K562 (cell line): ENCODE measurements around the gene DAB2IP. TPM values are rescaled to one million over a fixed set of nuclear protein-coding genes. Genes with fewer than 3 reads are reported as not detected.

Source experiments
- ATAC-seq: fragments of 200-7000 bp; cut with Tn5 transposase; 3 replicates; pipeline ENCODE4 v1.9.1; 2020; ENCODE audit warnings: moderate library complexity
- BruUV-seq: library from RNA; stranded (reverse); fragments of 400-500 nt; replicated peaks from 2 replicates; lab custom pipeline; 2021; lab: Mats Ljungman, UMichigan
- CTCF ChIA-PET: fragments of 300-600 bp; formaldehyde crosslinking; extraction: SDS; loops from one replicate; lab custom pipeline; 2021; ENCODE audit warnings: low intra/inter-chr PET ratio; lab: Yijun Ruan, JAX
- POLR2A ChIA-PET: fragments of 300-600, 350-650 bp; sonication (Branson Sonifier 250); formaldehyde crosslinking; extraction: SDS; loops from one replicate; lab custom pipeline; 2021; ENCODE audit warnings: antibody characterized with exemption, inconsistent platforms; lab: Yijun Ruan, JAX
- DNase-seq, 4 experiments: peaks; one replicate each; pipeline versions ENCODE4 v3.0.0 to v3.0.0-alpha.2; 2011 to 2018; ENCODE audit warnings: low spot score in 3 of 4, mixed read lengths in 3 of 4; ENCODE audit errors: extremely low read depth in 1 of 4
- FAIRE-seq: peaks from 2 replicates; lab custom pipeline; 2011; peaks lifted over from hg19 to GRCh38; lab: Jason Lieb, UNC
- H2AFZ ChIP-seq: 2 replicates; pipeline ENCODE4 v1.6.0; 2011; ENCODE audit warnings: low read depth, low read length, control low read depth, inconsistent platforms
- H3K27ac ChIP-seq: fragments of 200-600 bp; 3 replicates; pipeline ENCODE4 v1.8.0; 2011; ENCODE audit warnings: low read depth, mild to moderate bottlenecking, control low read depth, inconsistent platforms, low read length, moderate library complexity, mixed read lengths; ENCODE audit errors: extremely low read depth
- H3K27me3 ChIP-seq, 2 experiments: fragments of 300-600 bp in 1 of 2; 2 replicates in 1 of 2; 3 replicates in 1 of 2; pipeline versions ENCODE4 v1.6.0 to v1.8.0; 2011; ENCODE audit warnings: inconsistent platforms in 2 of 2, low read length in 2 of 2, mild to moderate bottlenecking in 1 of 2, mixed read lengths in 1 of 2, moderate library complexity in 1 of 2; ENCODE audit not compliant: control insufficient read depth in 2 of 2, insufficient read depth in 2 of 2
- H3K36me3 ChIP-seq: fragments of 300-600 bp; 3 replicates; pipeline ENCODE4 v1.8.0; 2011; ENCODE audit warnings: mild to moderate bottlenecking, low read length, inconsistent platforms; ENCODE audit not compliant: control insufficient read depth, insufficient read depth
- H3K4me1 ChIP-seq, 2 experiments: fragments of 200-600 bp in 1 of 2; replicated peaks in 1 of 2; 2 replicates in 1 of 2; 3 replicates in 1 of 2; pipeline versions ENCODE4 v1.5.1 to v1.8.0; 2011; ENCODE audit warnings: inconsistent platforms in 2 of 2, low read length in 2 of 2, mild to moderate bottlenecking in 1 of 2, mixed read lengths in 1 of 2, moderate library complexity in 1 of 2; ENCODE audit not compliant: control insufficient read depth in 2 of 2, insufficient read depth in 2 of 2
- H3K4me2 ChIP-seq: 2 replicates; pipeline ENCODE4 v1.6.1; 2011; ENCODE audit warnings: low read length, control low read depth, inconsistent platforms, mixed read lengths; ENCODE audit not compliant: insufficient read depth
- H3K4me3 ChIP-seq: fragments of 200-600 bp; sonication (generic), shearing (Covaris generic); 2 replicates; pipeline ENCODE4 v1.5.1; 2016; ENCODE audit warnings: control low read depth, inconsistent platforms
- H3K79me2 ChIP-seq: fragments of 200-600 bp; 3 replicates; pipeline ENCODE4 v1.8.0; 2011; ENCODE audit warnings: low read length, inconsistent platforms; ENCODE audit not compliant: control insufficient read depth, insufficient read depth
- H3K9ac ChIP-seq, 2 experiments: 2 replicates each; pipeline versions ENCODE4 v1.6.0 to v1.6.1; 2011; ENCODE audit warnings: low read depth in 2 of 2, low read length in 2 of 2, control low read depth in 1 of 2, inconsistent platforms in 1 of 2, mild to moderate bottlenecking in 1 of 2, mixed read lengths in 1 of 2; ENCODE audit not compliant: insufficient read depth in 1 of 2
- H3K9me1 ChIP-seq: one replicate; pipeline ENCODE4 v1.6.0; 2011; ENCODE audit warnings: inconsistent platforms, mild to moderate bottlenecking, low read length, moderate library complexity; ENCODE audit not compliant: control insufficient read depth, insufficient read depth
- H3K9me3 ChIP-seq: replicated peaks from 2 replicates; pipeline ENCODE4 v1.5.1; 2011; ENCODE audit warnings: low read depth, low read length, inconsistent platforms; ENCODE audit not compliant: control insufficient read depth, insufficient read depth
- H4K20me1 ChIP-seq: replicated peaks from 2 replicates; pipeline ENCODE4 v1.6.1; 2011; ENCODE audit warnings: low read length, inconsistent platforms, mixed read lengths; ENCODE audit not compliant: control insufficient read depth, insufficient read depth
- FOXP1 ChIP-seq: sonication (generic); formaldehyde crosslinking; IDR thresholded peaks from 2 replicates; pipeline ENCODE4 v1.8.0; 2022; ENCODE audit warnings: mild to moderate bottlenecking, missing genetic modification reagents
- HNRNPH1 ChIP-seq: fragments of 200-400 bp; formaldehyde crosslinking; optimal IDR thresholded peaks from 2 replicates; pipeline ENCODE3; 2017; ENCODE audit warnings: low read depth, mild to moderate bottlenecking, low read length, moderate library complexity
- KAT2B ChIP-seq: IDR thresholded peaks from one replicate; pipeline ENCODE4 v1.6.1; 2012; ENCODE audit warnings: low read depth, mild to moderate bottlenecking, control low read depth, inconsistent platforms, low read length, moderate library complexity
- ZBTB11 ChIP-seq, 3 experiments: fragments of 200-800 bp in 1 of 3; fragments of 250-450 bp in 1 of 3; fragments of 450-650 bp in 1 of 3; sonication (Bioruptor Pico) in 1 of 3; sonication (Bioruptor generic) in 1 of 3; formaldehyde crosslinking in 1 of 3; IDR thresholded peaks; 2 replicates each; pipeline versions ENCODE4 v1.6.1 to v1.8.0; 2016 to 2022; ENCODE audit warnings: mild to moderate bottlenecking in 2 of 3, missing genetic modification characterization in 2 of 3, missing compliant biosample characterization in 1 of 3, moderate library complexity in 1 of 3
- ZNF143 ChIP-seq: sonication (generic); formaldehyde crosslinking; IDR thresholded peaks from 2 replicates; pipeline ENCODE4 v1.9.0; 2022; ENCODE audit warnings: mild to moderate bottlenecking, missing genetic modification reagents
- ZNF395 ChIP-seq: fragments of 200-800 bp; sonication (Bioruptor generic); IDR thresholded peaks from 2 replicates; pipeline ENCODE4 v1.6.1; 2017; ENCODE audit warnings: missing genetic modification characterization, missing compliant biosample characterization
- WGBS: fragments of 100-300 bp; shearing (Covaris generic); methylation state at CpG from one replicate; pipeline ENCODE4 v1.1.6; 2016; ENCODE audit warnings: low coverage, mixed read lengths; ENCODE audit not compliant: insufficient coverage; ENCODE audit errors: missing lambda C conversion rate; 5-methylcytosine and 5-hydroxymethylcytosine counted together
- in situ Hi-C: fragments of 300-500 bp; cut with MboI; formaldehyde crosslinking; loops from 4 replicates; pipeline ENCODE4 v1.15.0; 2018; ENCODE audit warnings: inconsistent platforms, mixed read lengths
- intact Hi-C: fragments of 100-400 bp; cut with micrococcal nuclease; formaldehyde crosslinking; loops from 2 replicates; pipeline ENCODE4 v1.14.2; 2022
- polyA plus RNA-seq, 8 experiments: library from polyadenylated mRNA; depleted of rRNA in 4 of 8; stranded (reverse) in 5 of 8; unstranded in 3 of 8; fragments of >200 nt; fragmentation: Nextera tagmentation in 2 of 8; fragmentation: Illumina TruSeq in 1 of 8; extraction: Ambion mirVana in 2 of 8; extraction: Trizol in 1 of 8; gene quantifications; 2 replicates each; pipeline versions ENCODE4 v1.2.1 to v1.2.3, GENCODE V29; 2011 to 2014; ENCODE audit warnings: inconsistent platforms in 1 of 8, missing spikeins in 1 of 8
- total RNA-seq, 7 experiments: library from RNA; depleted of rRNA in 6 of 7; stranded (reverse); fragments of >200 nt in 6 of 7; fragmentation: Illumina TruSeq in 2 of 7; extraction: Trizol in 2 of 7; gene quantifications; 2 replicates each; pipeline versions ENCODE4 v1.2.1 to v1.2.3, GENCODE V29; 2011 to 2021; ENCODE audit warnings: low replicate concordance in 1 of 7
- TF ChIP-seq, protein P1 (sequence below), 2 experiments: fragments of 450-650 bp in 1 of 2; IDR thresholded peaks; 2 replicates each; pipeline ENCODE4 v1.6.1; 2011 to 2017; ENCODE audit warnings: low read depth in 2 of 2, antibody characterized with exemption in 1 of 2, borderline replicate concordance in 1 of 2, low read length in 1 of 2, mild to moderate bottlenecking in 1 of 2, mixed read lengths in 1 of 2; ENCODE audit not compliant: control insufficient read depth in 1 of 2

The DAB2IP gene
- total and polyA plus RNA-seq, 9 of the 15 experiments (the other 6 are each of a cell fraction or from before 2014, with no cell fraction given), result 0.04 to 0.31 (median 0.08) TPM; not detected in 5

GRCh38 chr9:121780177-121781040 is 129.0 kb downstream of the DAB2IP start:
- Histone ChIP-seq H3K4me3 (no peak overlapping the region), H3K4me1 (peaks cover 0 to 8% of the 10 kb centered on the region in 2 experiments; a peak in 1 of 5 replicates), H3K27ac (no peak overlapping the region), H2AFZ (no peak overlapping the region), H3K27me3 (peaks cover 22 to 73% of the 10 kb centered on the region in 2 experiments), H3K9me1 (no peaks in the 10 kb centered on the region), H3K4me2 (no peak overlapping the region), H3K9ac (no peak overlapping the region), H3K79me2 (no peaks in the 10 kb centered on the region), H3K36me3 (no peaks in the 10 kb centered on the region), H3K9me3 (no peaks in the 10 kb centered on the region), H4K20me1 (no peaks in the 10 kb centered on the region; the same call in 1 of the 2 replicates)
- CTCF ChIA-PET, result no interaction called here
- in situ Hi-C loops, result no loop called here
- DNase-seq (no peak), FAIRE-seq (no peak), ATAC-seq (no peak)
- POLR2A ChIA-PET, result interaction anchor here (0.6 kb wide), 1 partner anchor 34 kb away, joined by 3 read pairs; no protein-coding TSS in a partner anchor
- intact Hi-C loops, result no loop called here
- WGBS, result 5% methylated on average over 17 of the region's 17 CpGs
- no TSS peak for BruUV-seq
- TF ChIP-seq, protein P1, sequence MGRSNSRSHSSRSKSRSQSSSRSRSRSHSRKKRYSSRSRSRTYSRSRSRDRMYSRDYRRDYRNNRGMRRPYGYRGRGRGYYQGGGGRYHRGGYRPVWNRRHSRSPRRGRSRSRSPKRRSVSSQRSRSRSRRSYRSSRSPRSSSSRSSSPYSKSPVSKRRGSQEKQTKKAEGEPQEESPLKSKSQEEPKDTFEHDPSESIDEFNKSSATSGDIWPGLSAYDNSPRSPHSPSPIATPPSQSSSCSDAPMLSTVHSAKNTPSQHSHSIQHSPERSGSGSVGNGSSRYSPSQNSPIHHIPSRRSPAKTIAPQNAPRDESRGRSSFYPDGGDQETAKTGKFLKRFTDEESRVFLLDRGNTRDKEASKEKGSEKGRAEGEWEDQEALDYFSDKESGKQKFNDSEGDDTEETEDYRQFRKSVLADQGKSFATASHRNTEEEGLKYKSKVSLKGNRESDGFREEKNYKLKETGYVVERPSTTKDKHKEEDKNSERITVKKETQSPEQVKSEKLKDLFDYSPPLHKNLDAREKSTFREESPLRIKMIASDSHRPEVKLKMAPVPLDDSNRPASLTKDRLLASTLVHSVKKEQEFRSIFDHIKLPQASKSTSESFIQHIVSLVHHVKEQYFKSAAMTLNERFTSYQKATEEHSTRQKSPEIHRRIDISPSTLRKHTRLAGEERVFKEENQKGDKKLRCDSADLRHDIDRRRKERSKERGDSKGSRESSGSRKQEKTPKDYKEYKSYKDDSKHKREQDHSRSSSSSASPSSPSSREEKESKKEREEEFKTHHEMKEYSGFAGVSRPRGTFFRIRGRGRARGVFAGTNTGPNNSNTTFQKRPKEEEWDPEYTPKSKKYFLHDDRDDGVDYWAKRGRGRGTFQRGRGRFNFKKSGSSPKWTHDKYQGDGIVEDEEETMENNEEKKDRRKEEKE (IDR thresholded peaks at IDR 0.05; ENCODE audit: borderline replicate concordance in 1 of 2, control insufficient read depth in 1 of 2, low read depth in 2 of 2, low read length in 1 of 2), result no peak
- no peak for TF ChIP-seq ZNF395 (CRISPR knock-in tag)
- TF ChIP-seq FOXP1 (CRISPR knock-in tag), result no peak
- TF ChIP-seq ZNF143 (CRISPR knock-in tag), result no peak
- no peak for TF ChIP-seq ZBTB11 (CRISPR knock-in tag; IDR thresholded peaks at IDR 0.05)
- no peak for TF ChIP-seq KAT2B
- no peak for TF ChIP-seq HNRNPH1
